Mucosa of descending colon (tissue), 3 donors: ENCODE measurements around the gene NXPE4. TPM values are rescaled to one million over a fixed set of nuclear protein-coding genes. Genes with fewer than 3 reads are reported as not detected.
"Not testable (repeated sequence)": the region's sequence is repeated elsewhere in the genome, so short reads cannot be mapped to it uniquely, and the experiment has no call there.

Experiments used
- ATAC-seq: fragments of 200-7000 bp; cut with Tn5 transposase; one replicate; pipeline ENCODE4 v1.9.1; 2020; ENCODE audit warnings: mild to moderate bottlenecking, moderate library complexity
- DNase-seq, 3 donors: peaks; one replicate each; pipeline ENCODE4 v3.0.0-alpha.2; 2020
- H3K36me3 ChIP-seq: fragments of 200-600 bp; one replicate; pipeline ENCODE4 v1.8.0; 2021; ENCODE audit warnings: low read depth, mild to moderate bottlenecking
- H3K4me1 ChIP-seq: fragments of 200-600 bp; one replicate; pipeline ENCODE4 v1.8.0; 2021; ENCODE audit warnings: low read depth, mild to moderate bottlenecking
- H3K4me3 ChIP-seq: fragments of 200-600 bp; one replicate; pipeline ENCODE4 v1.8.0; 2021; ENCODE audit warnings: mild to moderate bottlenecking
- H3K9me3 ChIP-seq: fragments of 200-600 bp; one replicate; pipeline ENCODE4 v1.8.0; 2021; ENCODE audit warnings: mild to moderate bottlenecking
- intact Hi-C, 2 donors: fragments of 100-400 bp; cut with DNase I in 1 of 2; cut with micrococcal nuclease in 1 of 2; formaldehyde crosslinking; loops; one replicate each; pipeline versions ENCODE4 v1.11.0 to v1.11.1; 2022; cut with DNase I, micrococcal nuclease
- total RNA-seq, 3 donors: library from RNA; stranded (reverse); fragmentation: NEBNext Ultra II Directional in 2 of 3; extraction: Animal tissue kit (Norgen Biotek cat#: 25700) in 2 of 3; gene quantifications; one replicate each; pipeline versions ENCODE4 v1.2.1 to v1.2.4, GENCODE V29; 2021 to 2023
- TF ChIP-seq, protein P1 (sequence below): fragments of 200-600 bp; IDR thresholded peaks from one replicate; pipeline ENCODE4 v1.8.0; 2022; ENCODE audit warnings: antibody characterized with exemption, mild to moderate bottlenecking
- donor health status: DM: no; HTN: no; CAD: no; lungs with moderate emphysema.
- donor health status: DM: no; HTN: no; CAD: no.
- donor health status: DM: no; HTN: yes; CAD: no.

NXPE4 gene
- total RNA-seq, 3 donors from 2014 or later, result 64.4 to 283 (median 183) TPM

DNA sequence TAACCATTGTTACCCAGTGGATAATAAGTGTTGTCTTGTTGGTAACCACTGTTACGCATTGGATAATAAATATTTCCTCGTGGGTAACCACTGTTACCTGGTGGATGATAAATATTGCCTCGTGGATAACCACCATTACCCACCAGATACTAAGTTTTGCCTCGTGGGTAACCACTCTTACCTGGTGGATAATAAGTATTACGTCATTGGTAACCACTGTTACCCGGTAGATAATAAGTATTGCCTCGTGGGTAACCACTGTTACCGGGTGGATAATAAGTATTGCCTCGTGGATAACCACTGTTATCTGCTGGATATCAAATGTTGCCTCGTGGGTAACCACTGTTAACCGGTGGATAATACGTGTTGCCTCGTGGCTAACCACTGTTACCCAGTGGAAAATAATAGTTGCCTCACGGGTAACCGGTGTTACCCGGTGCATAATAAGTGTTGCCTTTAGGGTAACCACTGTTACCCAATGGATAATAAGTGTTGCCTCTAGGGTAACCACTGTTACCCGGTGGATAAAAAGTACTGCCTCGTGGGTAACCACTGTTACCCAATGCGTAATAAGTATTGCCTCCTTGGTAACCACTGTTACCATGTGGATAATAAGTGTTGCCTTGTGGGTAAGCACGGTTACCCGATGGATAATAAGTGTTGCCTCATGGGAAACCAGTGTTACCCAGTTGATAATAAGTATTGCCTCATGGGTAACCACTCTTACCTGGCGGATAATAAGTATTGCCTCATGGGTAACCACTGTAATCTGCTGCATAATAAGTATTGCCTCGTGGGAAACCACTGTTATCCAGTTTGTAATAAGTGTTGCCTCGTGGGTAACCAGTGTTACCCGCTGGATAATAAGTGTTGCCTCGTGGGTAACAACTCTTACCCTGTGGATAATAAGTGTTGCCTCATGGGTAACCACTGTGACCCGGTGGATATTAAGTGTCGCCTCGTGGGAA, 21.9 kb upstream of the NXPE4 start:
- H3K4me3 ChIP-seq, result no peak overlapping the region
- peak in 1 of 3 donors; percentile 0 for DNase-seq
- no peaks in the 10 kb centered on the region for H3K36me3 ChIP-seq
- ATAC-seq, result no peak
- H3K4me1 ChIP-seq, result no peaks in the 10 kb centered on the region
- TF ChIP-seq, protein P1, sequence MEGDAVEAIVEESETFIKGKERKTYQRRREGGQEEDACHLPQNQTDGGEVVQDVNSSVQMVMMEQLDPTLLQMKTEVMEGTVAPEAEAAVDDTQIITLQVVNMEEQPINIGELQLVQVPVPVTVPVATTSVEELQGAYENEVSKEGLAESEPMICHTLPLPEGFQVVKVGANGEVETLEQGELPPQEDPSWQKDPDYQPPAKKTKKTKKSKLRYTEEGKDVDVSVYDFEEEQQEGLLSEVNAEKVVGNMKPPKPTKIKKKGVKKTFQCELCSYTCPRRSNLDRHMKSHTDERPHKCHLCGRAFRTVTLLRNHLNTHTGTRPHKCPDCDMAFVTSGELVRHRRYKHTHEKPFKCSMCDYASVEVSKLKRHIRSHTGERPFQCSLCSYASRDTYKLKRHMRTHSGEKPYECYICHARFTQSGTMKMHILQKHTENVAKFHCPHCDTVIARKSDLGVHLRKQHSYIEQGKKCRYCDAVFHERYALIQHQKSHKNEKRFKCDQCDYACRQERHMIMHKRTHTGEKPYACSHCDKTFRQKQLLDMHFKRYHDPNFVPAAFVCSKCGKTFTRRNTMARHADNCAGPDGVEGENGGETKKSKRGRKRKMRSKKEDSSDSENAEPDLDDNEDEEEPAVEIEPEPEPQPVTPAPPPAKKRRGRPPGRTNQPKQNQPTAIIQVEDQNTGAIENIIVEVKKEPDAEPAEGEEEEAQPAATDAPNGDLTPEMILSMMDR, result no peak
- intact Hi-C loops, result no loop called here
- peaks cover 14% of the 10 kb centered on the region for H3K9me3 ChIP-seq

GRCh38 chr11:114616516-114616915, 20.9 kb upstream of the NXPE4 start:
- intact Hi-C loops, result no loop called here

GRCh38 chr11:114615448-114616361, 20.1 kb upstream of the NXPE4 start:
- Histone ChIP-seq H3K4me1 (no peaks in the 10 kb centered on the region), H3K9me3 (peaks cover 14% of the 10 kb centered on the region), H3K36me3 (no peaks in the 10 kb centered on the region), H3K4me3 (no peak overlapping the region)
- DNase-seq, result peak in 1 of 3 donors; percentile 1
- peak; percentile 6 for ATAC-seq
- intact Hi-C loops, result no loop called here
- TF ChIP-seq, protein P1, result no peak

More at GRCh38 chr11:114616516-114616915, 20.9 kb upstream of the NXPE4 start:
- DNase-seq (peak in 1 of 3 donors; percentile 0), ATAC-seq (no peak)
- no peaks in the 10 kb centered on the region for H3K36me3 ChIP-seq
- H3K4me3 ChIP-seq, result no peak overlapping the region
- peaks cover 12% of the 10 kb centered on the region for H3K9me3 ChIP-seq
- no peaks in the 10 kb centered on the region for H3K4me1 ChIP-seq
- TF ChIP-seq, protein P1, result no peak

GRCh38 chr11:114614127-114614720, 18.6 kb upstream of the NXPE4 start:
- Histone ChIP-seq H3K4me1 (no peaks in the 10 kb centered on the region), H3K9me3 (peaks cover 16% of the 10 kb centered on the region), H3K36me3 (no peaks in the 10 kb centered on the region), H3K4me3 (no peak overlapping the region)
- TF ChIP-seq, protein P1, result no peak
- DNase-seq, result peak in 1 of 3 donors; percentile 1
- intact Hi-C loops, result no loop called here
- ATAC-seq, result no peak

DNA sequence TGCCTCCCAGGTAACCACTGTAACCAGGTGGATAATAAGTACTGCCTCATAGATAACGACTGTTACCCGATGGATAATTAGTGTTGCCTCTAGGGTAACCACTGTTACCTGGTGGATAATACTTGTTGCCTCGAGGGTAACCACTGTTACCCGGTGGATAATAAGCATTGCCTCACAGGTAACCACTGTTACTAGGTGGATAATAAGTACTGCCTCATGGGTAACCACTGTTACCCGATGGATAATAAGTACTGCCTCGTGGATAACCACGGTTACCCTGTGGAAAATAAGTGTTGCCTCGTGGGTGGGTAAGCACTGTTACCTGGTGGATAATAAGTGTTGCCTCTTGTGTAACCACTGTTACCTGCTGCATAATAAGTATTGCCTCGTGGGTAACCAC, 17.5 kb upstream of the NXPE4 start:
- H3K36me3 ChIP-seq, ATAC-seq, H3K4me1 ChIP-seq, DNase-seq, intact Hi-C loops, H3K4me3 ChIP-seq: not testable (repeated sequence)
- peaks cover 12% of the 10 kb centered on the region for H3K9me3 ChIP-seq
